GDM1 (cell line): ENCODE measurements around the gene ACAA1.
"Not testable (repeated sequence)": the region's sequence is repeated elsewhere in the genome, so short reads cannot be mapped to it uniquely, and the experiment has no call there.

Experiments used
- DNase-seq: peaks from one replicate; lab custom pipeline; 2025; lab: John Stamatoyannopoulos, UW

Gene ACAA1

GRCh38 chr3:38134517-38135143, 2.3 kb downstream of the ACAA1 start:
- DNase-seq = not testable (repeated sequence)

DNA sequence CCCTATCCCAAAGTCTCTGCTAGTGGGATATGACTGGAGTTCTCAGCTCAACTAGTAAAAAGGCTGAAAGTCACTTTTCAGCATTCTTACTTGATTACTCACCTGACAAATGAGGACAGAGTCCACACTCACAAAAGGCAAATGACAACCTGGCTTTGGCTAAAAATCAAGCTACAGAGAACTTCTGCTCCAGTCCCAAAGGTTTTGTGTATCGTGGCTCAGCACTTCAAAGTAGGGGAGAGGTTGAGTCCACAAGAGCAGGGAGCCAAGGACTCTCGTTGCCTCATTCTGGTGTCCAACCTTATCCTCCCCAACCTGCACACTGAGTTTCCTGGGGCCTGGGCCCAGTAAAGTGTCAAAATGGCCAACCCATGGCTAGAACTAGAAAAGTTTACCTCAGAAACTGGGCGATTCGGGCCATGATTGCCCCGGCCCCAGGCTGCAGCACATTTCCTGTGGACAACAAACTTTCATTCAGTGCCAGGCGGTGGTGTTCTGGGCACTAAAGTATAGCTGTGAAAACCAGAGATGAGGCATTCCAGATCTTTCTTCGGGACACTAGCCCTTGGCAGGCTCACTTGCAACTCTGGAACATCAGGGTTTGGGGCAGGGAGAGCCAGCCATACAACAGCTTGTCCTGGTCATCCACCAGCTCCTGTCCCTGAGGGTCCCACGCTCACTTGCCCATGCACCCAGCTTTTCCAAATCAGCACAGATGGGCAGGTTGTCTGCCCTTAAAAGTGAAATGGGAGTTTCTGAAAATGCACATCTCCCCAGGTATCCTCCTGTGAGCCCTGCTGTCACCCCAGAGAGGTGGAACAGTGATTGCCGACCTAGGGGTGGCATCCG, 3.1 kb downstream of the ACAA1 start:
- no peak for DNase-seq

- DNase-seq = no peak
Measured at GRCh38 chr3:38133209-38133556, 3.7 kb downstream of the ACAA1 start.

GRCh38 chr3:38131621-38132369, 5.1 kb downstream of the ACAA1 start:
- DNase-seq = no peak

DNA sequence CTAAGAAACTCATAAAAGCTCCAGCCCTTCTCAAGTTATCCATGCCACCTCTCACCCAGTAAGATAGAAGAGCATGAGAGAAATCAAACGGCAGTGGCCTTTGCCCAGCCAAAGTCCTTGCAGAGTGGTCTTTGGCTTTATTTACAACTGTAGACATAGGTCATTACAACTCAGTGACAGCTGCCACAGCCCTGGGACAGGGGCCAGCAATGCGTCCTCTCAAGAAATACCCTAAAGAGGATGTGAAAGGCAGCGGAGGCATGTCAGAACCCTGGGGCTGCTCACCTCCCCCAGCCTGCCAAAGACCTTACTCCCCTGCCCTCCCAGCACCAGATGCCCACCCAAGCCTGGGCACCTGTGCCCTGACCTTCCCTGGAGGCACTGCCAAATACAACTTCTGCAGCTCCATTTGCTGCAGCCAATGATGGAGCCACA, 6.3 kb downstream of the ACAA1 start:
- DNase-seq = no peak

- DNase-seq = no peak
Measured at GRCh38 chr3:38129058-38129457, 7.9 kb downstream of the ACAA1 start.

DNA sequence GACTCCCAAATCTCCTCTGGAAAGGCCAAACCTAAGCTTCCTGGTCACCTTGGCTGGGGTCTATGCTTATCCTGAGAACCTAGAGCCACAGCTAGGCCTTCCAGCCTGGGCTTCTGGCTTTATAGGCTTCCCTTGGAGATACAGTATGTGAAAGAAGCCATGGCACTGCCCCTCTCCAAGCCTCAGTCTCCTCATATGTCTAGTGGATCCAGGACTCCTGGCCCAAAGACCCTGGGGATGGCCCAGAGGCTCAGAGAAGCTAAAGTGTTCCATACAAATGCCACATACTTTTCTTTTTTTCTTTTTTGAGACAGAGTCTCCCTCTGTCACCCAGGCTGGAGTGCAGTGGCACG, 8.6 kb downstream of the ACAA1 start:
- no peak for DNase-seq

DNA sequence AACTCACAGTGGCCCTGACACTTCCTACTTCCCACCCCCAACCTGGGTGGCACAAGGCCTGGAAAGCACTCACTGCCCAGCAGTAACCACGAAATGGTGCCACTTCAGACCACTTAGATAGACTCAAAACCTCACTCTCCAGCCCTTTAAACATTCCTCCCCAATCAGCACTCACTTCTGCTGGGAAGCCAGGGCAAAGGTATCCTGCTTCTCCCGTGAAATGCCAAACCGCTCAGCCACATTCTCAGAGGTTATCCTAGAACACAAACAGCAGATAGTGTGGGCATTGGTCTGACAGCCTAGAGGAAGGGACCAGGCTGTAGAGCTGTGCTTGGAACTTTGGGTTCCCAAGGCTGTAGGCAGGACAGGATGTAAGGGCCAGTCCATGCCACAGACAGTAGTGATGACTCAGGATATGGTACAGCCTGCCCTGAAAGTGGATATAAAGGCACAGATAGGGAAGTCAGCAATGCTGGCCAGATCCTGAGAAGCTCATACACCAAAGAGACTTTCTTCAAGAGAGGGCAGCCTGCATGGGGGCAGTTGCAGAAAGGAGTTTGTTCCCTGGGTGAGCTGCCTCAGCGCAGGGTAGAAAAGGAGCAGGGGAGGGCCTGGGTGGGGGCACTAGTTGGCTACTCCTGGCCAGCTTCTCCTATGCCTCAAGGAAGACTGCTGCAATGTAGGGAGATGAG, 9.2 kb downstream of the ACAA1 start:
- no peak for DNase-seq

DNA sequence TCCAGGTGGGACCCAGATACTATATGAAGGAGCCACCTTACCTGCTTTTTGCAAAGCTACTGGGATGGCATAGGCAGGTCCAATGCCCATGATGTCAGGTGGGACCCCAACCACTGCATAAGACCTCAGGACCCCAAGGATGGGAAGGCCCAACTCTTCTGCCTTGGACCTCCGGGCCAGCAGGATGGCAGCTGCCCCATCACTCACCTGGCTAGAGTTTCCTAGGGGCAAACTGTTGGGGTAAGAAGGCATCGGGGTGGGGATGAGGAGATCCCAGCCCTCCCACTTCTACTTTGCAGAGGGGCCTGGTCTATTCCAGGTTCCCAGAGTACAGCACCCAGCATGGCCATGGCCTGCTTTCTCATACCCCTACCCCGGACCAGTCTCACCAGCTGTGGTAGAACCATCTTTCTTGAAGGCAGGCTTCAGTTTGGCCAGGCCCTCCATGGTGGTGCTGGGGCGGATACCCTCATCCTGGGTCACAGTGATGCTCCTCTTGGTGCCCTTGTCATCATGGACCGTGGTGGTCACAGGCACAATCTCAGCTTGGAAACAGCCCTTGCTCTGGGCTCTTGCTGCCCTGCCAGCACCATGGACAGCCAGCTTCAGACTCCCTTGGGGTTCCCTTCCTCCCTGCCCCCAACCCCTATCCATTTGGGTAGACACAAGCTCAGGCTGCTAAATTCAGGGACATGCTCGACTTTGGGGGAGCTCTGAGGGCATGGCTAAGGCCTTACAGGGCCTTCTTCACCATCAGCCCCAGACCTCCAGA, 10.6 kb downstream of the ACAA1 start:
- no peak for DNase-seq

- no peak for DNase-seq
Measured at GRCh38 chr3:38125305-38126120, 11.4 kb downstream of the ACAA1 start.

GRCh38 chr3:38124324-38125122, 12.4 kb downstream of the ACAA1 start:
- DNase-seq = no peak

DNA sequence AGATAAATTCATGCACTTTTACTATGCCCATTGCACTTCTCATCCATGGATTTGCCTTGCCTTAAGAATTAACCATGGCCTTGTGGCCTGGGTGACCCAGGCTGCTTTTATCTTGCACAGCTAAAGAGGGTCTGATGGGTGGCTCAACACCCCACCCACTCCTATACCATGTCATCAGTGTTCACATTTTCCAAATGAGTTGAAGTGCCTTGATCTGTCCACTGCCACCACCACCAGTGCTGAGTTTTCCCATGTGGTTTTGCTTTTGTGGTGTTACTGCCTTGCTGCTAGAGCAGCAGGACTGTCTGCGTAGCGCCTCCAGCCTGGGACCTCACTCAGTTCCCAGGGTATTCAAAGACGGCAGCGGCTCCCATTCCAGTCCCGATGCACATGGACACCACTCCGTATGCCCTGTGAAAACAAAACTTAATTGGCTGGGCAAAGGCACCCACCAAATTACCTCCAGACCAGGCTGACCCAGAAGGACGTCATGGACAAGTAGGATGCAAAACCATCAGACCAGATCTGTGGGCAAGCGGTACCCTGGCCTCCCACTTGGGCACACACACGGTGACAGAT, 14.1 kb downstream of the ACAA1 start:
- no peak for DNase-seq

DNA sequence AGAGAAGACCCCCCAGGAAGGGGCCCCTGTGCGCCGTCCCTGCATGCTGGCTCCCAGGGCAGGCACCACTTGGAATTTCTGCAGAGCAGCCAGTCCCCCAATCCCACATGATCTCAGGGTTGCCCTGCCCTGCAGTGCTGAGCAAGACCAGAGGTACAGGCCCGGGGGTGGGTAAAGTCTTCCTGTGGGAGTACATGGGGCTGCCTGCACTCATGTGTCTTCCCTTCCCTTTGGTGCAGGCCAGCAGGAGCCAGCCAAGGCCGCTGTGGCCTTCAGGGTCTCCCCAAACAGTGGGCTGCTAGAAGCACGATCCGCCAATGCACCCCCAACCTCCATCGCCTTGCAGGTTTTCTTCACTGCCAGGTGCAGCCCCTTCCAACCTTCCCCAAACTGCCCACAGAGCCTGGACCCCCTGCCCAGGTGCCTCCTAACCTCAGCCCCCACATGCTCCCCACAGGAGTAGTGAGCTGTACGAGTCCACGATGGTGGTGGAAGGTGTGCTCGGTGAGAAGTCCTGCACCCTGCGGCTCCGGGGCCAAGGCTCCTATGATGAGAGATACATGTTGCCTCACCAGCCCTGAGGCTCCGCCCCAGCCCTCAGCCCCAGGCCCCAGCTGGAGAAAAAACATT, 15.0 kb downstream of the ACAA1 start:
- DNase-seq = no peak

DNA sequence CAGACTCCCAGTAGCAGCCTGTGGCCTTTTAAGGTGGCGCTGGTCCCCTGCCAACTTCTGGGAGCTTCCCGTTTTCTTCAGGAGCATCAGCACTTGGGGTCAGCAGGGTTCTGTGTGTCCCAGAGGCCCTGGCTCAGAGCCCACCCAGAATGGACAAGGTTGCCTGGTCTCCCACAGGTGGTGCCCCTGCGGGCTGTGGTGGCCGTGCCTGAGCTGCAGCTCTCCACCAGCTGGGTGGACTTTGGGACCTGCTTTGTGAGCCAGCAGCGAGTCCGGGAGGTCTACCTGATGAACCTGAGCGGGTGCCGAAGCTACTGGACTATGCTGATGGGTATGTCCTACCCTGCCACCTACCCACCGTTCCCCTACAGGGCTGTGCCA, 15.5 kb downstream of the ACAA1 start:
- no peak for DNase-seq

DNA sequence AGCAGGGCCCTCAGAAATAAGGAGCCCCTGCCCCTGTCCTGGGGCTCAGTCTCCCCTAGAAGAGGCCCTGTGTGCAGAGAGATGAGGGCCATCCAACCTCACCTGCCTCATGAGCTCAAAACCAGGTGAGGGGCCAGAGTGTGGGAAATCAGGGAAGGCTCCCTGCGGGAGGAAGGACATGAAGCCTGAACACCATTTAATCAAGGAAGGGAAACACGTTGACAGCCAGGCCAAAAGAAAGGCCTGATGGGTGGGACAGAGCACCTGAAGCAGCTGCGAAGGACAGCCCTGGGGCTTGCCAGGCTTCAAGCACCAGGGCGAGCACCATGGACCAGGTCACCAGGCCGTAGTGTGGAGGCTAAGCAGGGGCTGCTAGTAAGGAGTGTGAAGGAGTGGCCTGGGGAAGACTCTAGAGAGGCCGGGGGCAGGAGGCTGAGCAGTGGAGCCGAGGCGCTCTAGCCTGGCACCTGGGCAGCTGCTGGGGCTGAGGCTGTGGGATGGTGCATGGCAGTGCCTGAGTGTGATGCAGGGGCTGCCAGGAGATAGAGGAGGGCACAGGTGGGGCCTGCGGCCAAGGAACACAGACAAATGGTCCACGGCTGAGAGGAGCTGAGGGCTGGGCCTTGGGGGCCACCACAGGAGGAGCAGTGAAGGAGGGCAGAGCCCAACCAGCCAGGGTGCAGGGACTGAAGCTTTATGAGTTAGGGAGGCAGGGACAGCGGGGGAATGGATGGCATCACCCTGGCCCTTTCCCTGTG, 16.1 kb downstream of the ACAA1 start:
- DNase-seq = no peak

DNA sequence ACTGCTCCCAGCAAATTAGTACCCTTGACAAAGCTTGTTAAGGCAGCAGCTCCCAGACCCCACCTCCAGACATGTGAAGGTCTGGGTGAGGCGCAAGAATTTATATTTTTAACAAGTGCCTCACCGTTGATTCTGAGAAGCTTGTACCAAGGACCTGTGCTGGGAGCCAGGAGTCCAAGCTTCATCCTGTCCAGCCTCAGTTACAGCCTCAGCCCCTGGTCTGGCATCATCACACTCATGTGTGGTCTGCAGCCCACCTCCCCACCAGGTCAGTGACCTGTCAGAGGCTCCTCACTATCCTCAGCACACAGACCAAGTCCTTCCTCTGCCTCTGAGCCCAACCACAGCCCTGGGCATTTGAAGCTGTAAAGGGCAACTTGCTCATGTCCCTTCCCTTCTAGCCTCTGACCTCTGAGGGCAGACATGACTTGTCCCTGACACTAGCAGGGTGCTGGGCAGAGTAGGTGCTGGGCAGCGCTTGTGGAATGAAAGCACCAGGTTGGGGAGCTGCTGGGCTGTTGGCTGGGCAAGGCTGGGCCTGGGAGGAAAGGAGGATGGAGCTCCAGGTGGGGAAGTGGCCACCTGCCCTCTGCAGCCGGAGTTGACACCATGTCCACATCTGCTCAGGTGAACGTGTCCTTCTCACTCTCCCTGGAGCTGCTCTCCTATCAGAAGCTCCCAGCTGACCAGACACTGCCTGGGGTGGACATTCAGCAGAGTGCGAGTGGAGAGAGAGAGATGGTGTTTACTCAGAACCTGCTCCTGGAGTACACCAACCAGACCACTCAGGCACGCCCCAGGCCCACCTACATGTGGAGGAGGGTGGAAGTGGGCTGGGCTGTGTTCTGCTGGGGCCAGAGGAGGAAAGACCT, 16.9 kb downstream of the ACAA1 start:
- DNase-seq = no peak

DNA sequence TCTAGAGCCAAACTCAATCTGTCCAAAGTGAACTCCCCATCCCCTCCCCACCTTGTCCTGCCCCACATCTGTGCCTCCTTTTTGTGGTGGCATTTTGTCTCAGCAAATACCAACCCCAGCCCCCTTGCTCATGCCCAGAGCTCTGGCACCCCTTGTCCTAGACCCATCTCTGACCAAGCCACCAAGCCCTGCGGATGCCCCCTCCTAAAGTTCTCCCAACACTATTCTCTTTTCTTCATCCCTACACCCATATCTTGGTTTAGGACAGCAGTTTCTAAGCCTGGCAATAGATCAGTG, 17.7 kb downstream of the ACAA1 start:
- no peak for DNase-seq
